ENCODE results near the gene CINP. TPM values are rescaled to one million over a fixed set of nuclear protein-coding genes. Genes with fewer than 3 reads are reported as not detected.
"Not testable (repeated sequence)": the region's sequence is repeated elsewhere in the genome, so short reads cannot be mapped to it uniquely, and the experiment has no call there.

Gene CINP
- total RNA-seq, 1 donor from 2014 or later = 33.4 TPM

DNA sequence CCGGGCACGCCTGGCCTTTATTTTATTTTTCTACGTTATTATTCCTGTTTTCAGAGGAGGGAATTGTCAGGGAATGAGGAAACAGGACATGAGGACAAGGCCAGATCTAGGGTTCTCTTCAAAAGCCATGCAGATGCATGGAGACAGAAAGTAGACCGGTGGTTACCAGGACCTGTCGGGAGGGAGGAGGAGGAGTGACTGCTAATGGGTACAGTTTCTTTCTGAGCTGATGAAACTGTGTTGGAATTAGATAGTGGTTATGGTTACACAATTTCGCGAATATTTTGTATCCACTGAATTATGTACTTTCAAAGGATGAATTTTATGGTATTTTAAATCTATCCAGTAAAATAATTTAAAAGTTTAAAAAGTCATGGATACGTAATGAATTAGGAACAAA lies 31.9 kb downstream of the CINP start:
- Histone ChIP-seq H3K4me3 (no peak overlapping the region), H3K27me3 (ENCODE audit: low read depth) (no peaks in the 10 kb centered on the region), H3K4me1 (no peaks in the 10 kb centered on the region), H3K36me3 (peaks cover 41% of the 10 kb centered on the region), H3K27ac (replicated peaks) (no peak overlapping the region), H3K9me3 (replicated peaks) (no peaks in the 10 kb centered on the region)
- no peak for DNase-seq
- intact Hi-C loops (cut with micrococcal nuclease) = no loop called here
- no peak for TF ChIP-seq CTCF (IDR thresholded peaks at IDR 0.05; ENCODE audit: borderline replicate concordance)

DNA sequence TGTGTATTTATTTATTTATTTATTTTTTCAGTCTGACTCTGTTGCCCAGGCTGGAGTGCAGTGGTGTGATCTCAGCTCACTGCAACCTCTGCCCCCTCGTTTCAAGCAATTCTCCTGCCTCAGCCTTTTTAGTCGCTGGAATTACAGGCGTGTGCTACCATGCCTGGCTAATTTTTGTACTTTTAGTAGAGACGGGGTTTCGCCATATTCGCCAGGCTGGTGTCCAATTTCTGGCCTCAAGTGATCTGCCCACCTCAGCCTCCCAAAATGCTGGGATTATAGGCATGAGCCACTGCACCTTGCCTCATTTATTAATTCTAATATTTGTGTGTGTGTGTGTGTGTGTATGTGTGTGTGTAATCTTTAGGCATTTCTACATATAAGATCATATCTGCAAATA lies 33.3 kb downstream of the CINP start:
- H3K9me3 ChIP-seq (replicated peaks); H3K4me3 ChIP-seq; H3K4me1 ChIP-seq; H3K27me3 ChIP-seq (ENCODE audit: low read depth); intact Hi-C loops (cut with micrococcal nuclease); H3K27ac ChIP-seq (replicated peaks); DNase-seq: not testable (repeated sequence)
- peaks cover 34% of the 10 kb centered on the region for H3K36me3 ChIP-seq

- H3K4me3 ChIP-seq = no peak overlapping the region
- H3K36me3 ChIP-seq = peaks cover 14% of the 10 kb centered on the region
- H3K27me3 ChIP-seq (ENCODE audit: low read depth) = no peaks in the 10 kb centered on the region
- H3K27ac ChIP-seq (replicated peaks) = no peak overlapping the region
- intact Hi-C loops (cut with micrococcal nuclease) = no loop called here
- no peaks in the 10 kb centered on the region for H3K9me3 ChIP-seq (replicated peaks)
- no peak for DNase-seq
- TF ChIP-seq CTCF (IDR thresholded peaks at IDR 0.05; ENCODE audit: borderline replicate concordance) = no peak
- H3K4me1 ChIP-seq = peaks cover 10% of the 10 kb centered on the region
Observed at GRCh38 chr14:102326583-102326982, 36.1 kb downstream of the CINP start.

GRCh38 chr14:102325791-102326345 lies 36.8 kb downstream of the CINP start:
- peaks cover 14% of the 10 kb centered on the region for H3K4me1 ChIP-seq
- no peak overlapping the region for H3K27ac ChIP-seq (replicated peaks)
- DNase-seq = no peak
- H3K27me3 ChIP-seq (ENCODE audit: low read depth) = no peaks in the 10 kb centered on the region
- intact Hi-C loops (cut with micrococcal nuclease) = no loop called here
- H3K36me3 ChIP-seq = peaks cover 13% of the 10 kb centered on the region
- no peak overlapping the region for H3K4me3 ChIP-seq
- no peaks in the 10 kb centered on the region for H3K9me3 ChIP-seq (replicated peaks)
- TF ChIP-seq CTCF (IDR thresholded peaks at IDR 0.05; ENCODE audit: borderline replicate concordance) = no peak

DNA sequence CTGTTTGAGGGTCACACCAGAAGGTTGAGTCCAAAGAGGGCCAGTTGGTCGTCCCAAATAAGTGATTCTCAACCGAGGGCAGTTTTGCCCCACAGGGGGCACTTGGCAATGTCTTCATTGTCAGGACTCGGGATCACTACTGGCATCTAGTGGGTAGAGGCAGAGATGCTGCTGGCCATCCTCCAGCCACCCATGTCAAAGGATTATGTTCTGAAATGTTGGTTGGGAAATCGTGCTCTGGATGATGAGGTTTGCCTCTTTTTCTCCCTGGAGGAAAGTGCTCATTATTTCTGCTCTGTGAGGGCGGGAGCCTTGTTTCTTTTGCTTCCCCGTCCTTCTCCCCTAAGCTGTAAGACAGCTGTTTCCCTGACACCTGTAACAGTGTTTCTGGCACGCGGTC lies 39.6 kb downstream of the CINP start:
- peaks cover 37% of the 10 kb centered on the region for H3K4me1 ChIP-seq
- no peaks in the 10 kb centered on the region for H3K27me3 ChIP-seq (ENCODE audit: low read depth)
- H3K9me3 ChIP-seq (replicated peaks) = no peaks in the 10 kb centered on the region
- peak; percentile 39 for DNase-seq
- peaks cover 13% of the 10 kb centered on the region for H3K36me3 ChIP-seq
- peak; percentile 59 for TF ChIP-seq CTCF (IDR thresholded peaks at IDR 0.05; ENCODE audit: borderline replicate concordance)
- H3K4me3 ChIP-seq = no peak overlapping the region
- H3K27ac ChIP-seq (replicated peaks) = peak overlapping the region; percentile 23
- intact Hi-C loops (cut with micrococcal nuclease) = no loop called here

DNA sequence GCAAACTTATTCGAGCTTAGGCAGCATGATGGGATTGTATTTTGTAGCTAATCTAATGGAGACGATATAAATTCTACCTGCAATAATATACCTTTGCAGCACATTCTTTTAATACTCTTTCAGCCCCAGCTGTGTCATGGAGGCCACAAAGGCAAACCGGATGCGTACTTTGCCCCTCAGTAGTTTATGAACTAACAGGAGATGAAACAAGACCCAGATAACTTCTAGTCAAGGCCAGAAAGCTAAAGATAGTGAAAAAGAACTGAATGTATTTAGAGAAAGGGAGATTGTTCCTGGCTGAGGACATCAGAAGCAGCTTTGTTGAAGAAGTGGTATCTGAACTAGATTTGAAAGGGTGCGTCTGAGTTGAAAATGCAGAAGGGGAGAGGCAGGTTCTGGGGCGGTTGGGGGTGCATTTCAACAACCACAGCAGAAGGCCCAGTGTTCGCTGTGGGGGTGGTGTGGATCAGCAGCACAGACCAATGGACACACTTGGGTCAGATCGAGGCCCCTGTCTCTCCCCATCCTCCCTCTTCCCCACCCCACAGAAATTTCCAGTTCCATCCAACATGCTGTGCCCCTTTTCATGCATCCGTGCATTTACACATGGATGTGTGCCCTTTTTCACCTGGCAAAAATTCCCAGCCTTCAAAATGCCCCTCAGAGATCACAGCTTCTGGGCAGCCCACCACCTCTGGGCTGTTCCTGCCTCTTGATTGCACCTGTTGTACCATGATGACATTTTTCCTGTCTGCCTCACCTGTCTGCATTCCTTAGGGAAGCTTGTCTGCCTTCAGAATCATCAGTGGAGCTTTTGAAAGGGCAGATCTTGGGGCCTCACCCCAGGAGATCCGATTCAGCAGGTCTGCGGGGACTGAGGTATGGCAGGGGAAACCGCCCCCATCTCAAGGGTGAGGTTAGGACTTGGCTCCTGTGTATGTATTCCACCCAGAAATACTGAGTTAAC lies 41.0 kb downstream of the CINP start:
- peaks cover 48% of the 10 kb centered on the region for H3K4me1 ChIP-seq
- no peaks in the 10 kb centered on the region for H3K9me3 ChIP-seq (replicated peaks)
- no peak overlapping the region for H3K27ac ChIP-seq (replicated peaks)
- no peaks in the 10 kb centered on the region for H3K27me3 ChIP-seq (ENCODE audit: low read depth)
- no peak for DNase-seq
- TF ChIP-seq CTCF (IDR thresholded peaks at IDR 0.05; ENCODE audit: borderline replicate concordance) = no peak
- peaks cover 12% of the 10 kb centered on the region for H3K36me3 ChIP-seq
- intact Hi-C loops (cut with micrococcal nuclease) = no loop called here
- no peak overlapping the region for H3K4me3 ChIP-seq
